Calu3 (cell line): ENCODE results near the gene SLC22A23. TPM values are rescaled to one million over a fixed set of nuclear protein-coding genes. Genes with fewer than 3 reads are reported as not detected.

Source experiments
- BruUV-seq: library from RNA; stranded (reverse); fragments of 400-500 nt; replicated peaks from 2 replicates; lab custom pipeline; 2021; lab: Mats Ljungman, UMichigan
- CTCF ChIA-PET: fragments of 300-600 bp; sonication (Branson Sonifier 250); formaldehyde crosslinking; loops from one replicate; lab custom pipeline; 2022; ENCODE audit warnings: antibody characterized with exemption; lab: Charles Lee
- DNase-seq: peaks from one replicate; pipeline ENCODE4 v3.0.0; 2022
- H3K27ac Mint-ChIP-seq: one replicate; pipeline ENCODE4 v1.8.0; 2022; ENCODE audit warnings: mixed read lengths; ENCODE audit not compliant: unreplicated experiment
- H3K27me3 Mint-ChIP-seq: one replicate; pipeline ENCODE4 v1.8.0; 2022; ENCODE audit warnings: mixed read lengths; ENCODE audit not compliant: unreplicated experiment
- H3K36me3 Mint-ChIP-seq: one replicate; pipeline ENCODE4 v1.8.0; 2022; ENCODE audit warnings: mild to moderate bottlenecking, moderate library complexity, mixed read lengths; ENCODE audit not compliant: insufficient read depth, unreplicated experiment
- H3K4me1 Mint-ChIP-seq: one replicate; pipeline ENCODE4 v1.8.0; 2022; ENCODE audit warnings: mild to moderate bottlenecking, low read depth, mixed read lengths; ENCODE audit not compliant: unreplicated experiment
- H3K4me3 Mint-ChIP-seq: one replicate; pipeline ENCODE4 v1.8.0; 2022; ENCODE audit warnings: mild to moderate bottlenecking, low read depth, moderate library complexity, mixed read lengths; ENCODE audit not compliant: unreplicated experiment
- H3K9me3 Mint-ChIP-seq: one replicate; pipeline ENCODE4 v1.8.0; 2022; ENCODE audit warnings: low read depth, mixed read lengths; ENCODE audit not compliant: unreplicated experiment
- intact Hi-C: fragments of 100-400 bp; cut with micrococcal nuclease; formaldehyde crosslinking; loops from one replicate; pipeline ENCODE4 v1.10.0; 2022; ENCODE audit not compliant: unreplicated experiment
- total RNA-seq: library from RNA; stranded (reverse); gene quantifications from 2 replicates; pipeline ENCODE4 v1.2.3, GENCODE V29; 2022
- TF ChIP-seq, protein P1 (sequence below): fragments of 200-600 bp; IDR thresholded peaks from one replicate; pipeline ENCODE4 v1.8.0; 2022; ENCODE audit warnings: antibody characterized with exemption; ENCODE audit not compliant: unreplicated experiment

Gene SLC22A23
- total RNA-seq, 1 experiment from 2014 or later: 3.9 TPM

DNA sequence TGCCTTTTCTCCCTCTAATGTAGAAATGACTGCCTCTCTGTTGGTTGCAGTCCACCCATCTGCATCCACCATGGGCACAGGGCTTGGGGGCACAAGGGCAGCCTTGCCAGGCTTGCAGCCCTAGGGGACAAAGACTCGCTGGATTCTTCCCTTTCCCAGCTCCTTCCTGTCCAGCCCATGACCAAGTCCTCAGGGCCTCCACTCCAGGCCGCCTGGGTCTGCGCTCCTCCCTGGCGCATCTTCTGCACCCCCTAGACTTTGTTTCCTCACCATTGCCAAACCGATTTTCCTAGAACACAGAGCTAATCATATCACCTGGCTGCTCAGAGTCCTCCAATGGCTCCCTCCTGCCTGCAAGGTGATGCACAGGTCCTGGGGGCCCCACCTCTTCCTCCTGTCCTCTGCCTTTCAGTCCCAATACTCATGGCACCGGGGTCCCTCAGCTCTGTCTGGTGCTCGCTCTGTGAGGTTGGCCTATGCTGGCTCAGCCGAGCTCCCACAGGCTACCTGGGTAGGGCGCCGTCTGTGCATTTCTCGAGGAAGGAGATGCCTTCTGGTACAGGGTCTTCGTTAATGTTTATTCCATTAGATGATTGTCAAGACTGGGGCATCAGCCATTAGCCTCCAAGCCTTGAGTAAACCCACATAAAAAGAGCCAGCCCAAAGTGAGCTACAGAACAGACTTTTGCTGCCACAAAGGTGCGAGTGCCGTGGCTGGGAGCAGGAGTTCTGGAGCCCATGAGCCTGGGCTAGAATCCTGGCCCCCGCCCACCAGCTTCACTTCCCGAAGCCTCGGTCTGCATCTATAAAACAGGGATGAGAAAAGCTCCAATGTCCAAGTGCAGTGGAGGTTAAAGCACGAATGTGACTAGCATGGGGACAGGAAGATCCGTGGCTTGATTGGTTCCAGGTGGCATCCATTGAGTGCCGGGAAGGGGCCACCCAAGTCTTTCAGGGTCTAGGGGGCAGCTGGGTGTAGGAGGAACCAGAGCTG, 180.4 kb downstream of the SLC22A23 start:
- H3K27ac Mint-ChIP-seq: no peak overlapping the region

DNA sequence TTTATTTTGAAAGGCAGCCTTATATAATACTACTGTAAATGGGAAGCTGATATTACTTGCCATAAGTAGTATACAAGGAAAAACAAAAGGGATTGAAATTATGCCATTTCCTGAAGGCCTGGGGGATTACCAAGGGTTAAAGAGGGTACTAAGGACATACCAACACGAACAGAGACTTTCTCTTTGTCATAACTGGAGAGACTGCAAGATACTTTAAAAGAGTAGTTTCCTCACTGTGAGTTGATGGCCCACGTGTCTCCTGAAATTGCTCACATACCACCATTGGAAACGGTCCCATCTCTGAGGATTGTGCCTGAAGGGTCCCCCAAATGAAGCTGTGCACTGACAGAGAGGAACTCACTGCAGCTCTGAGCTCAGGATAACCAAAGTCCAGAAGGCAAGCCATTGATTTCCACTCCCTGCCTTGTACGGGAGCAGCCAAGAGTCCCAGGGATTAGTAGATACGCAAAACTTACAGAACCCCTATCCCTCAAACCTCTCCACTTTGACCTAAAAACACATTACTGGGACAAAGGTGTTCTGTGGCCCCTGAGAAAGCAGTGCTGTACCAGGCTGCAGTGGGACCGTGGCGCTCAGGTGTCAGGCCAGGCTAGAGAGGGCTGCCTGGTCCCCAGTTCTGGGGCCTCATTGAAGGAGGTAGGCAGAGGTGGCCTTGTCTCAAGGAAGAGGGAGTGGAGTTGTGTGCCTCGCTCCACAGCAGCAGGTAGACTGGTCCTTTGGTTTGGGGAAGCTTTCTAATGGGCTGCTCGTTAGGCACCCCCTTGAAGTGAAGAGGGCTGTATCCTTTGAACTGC, 182.9 kb downstream of the SLC22A23 start:
- no peaks in the 10 kb centered on the region for H3K9me3 Mint-ChIP-seq
- H3K27me3 Mint-ChIP-seq: no peaks in the 10 kb centered on the region
- DNase-seq: no peak
- CTCF ChIA-PET: no interaction called here
- H3K4me3 Mint-ChIP-seq: no peak overlapping the region
- TF ChIP-seq, protein P1, sequence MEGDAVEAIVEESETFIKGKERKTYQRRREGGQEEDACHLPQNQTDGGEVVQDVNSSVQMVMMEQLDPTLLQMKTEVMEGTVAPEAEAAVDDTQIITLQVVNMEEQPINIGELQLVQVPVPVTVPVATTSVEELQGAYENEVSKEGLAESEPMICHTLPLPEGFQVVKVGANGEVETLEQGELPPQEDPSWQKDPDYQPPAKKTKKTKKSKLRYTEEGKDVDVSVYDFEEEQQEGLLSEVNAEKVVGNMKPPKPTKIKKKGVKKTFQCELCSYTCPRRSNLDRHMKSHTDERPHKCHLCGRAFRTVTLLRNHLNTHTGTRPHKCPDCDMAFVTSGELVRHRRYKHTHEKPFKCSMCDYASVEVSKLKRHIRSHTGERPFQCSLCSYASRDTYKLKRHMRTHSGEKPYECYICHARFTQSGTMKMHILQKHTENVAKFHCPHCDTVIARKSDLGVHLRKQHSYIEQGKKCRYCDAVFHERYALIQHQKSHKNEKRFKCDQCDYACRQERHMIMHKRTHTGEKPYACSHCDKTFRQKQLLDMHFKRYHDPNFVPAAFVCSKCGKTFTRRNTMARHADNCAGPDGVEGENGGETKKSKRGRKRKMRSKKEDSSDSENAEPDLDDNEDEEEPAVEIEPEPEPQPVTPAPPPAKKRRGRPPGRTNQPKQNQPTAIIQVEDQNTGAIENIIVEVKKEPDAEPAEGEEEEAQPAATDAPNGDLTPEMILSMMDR: no peak
- H3K4me1 Mint-ChIP-seq: no peaks in the 10 kb centered on the region
- H3K27ac Mint-ChIP-seq: no peak overlapping the region
- intact Hi-C loops: loop anchor here (10.0 kb wide), 1 partner anchor 141 kb away; no protein-coding TSS in a partner anchor
- H3K36me3 Mint-ChIP-seq: peaks cover 20% of the 10 kb centered on the region
- no TSS peak for BruUV-seq

More for the DNA sequence above, 180.4 kb downstream of the SLC22A23 start:
- TF ChIP-seq, protein P1: no peak
- no TSS peak for BruUV-seq
- CTCF ChIA-PET: no interaction called here
- no peak overlapping the region for H3K4me3 Mint-ChIP-seq
- H3K4me1 Mint-ChIP-seq: no peaks in the 10 kb centered on the region
- H3K9me3 Mint-ChIP-seq: no peaks in the 10 kb centered on the region
- H3K27me3 Mint-ChIP-seq: no peaks in the 10 kb centered on the region
- H3K36me3 Mint-ChIP-seq: peaks cover 7% of the 10 kb centered on the region
- no peak for DNase-seq
- intact Hi-C loops: loop anchor here (10.0 kb wide), 1 partner anchor 138 kb away; no protein-coding TSS in a partner anchor

DNA sequence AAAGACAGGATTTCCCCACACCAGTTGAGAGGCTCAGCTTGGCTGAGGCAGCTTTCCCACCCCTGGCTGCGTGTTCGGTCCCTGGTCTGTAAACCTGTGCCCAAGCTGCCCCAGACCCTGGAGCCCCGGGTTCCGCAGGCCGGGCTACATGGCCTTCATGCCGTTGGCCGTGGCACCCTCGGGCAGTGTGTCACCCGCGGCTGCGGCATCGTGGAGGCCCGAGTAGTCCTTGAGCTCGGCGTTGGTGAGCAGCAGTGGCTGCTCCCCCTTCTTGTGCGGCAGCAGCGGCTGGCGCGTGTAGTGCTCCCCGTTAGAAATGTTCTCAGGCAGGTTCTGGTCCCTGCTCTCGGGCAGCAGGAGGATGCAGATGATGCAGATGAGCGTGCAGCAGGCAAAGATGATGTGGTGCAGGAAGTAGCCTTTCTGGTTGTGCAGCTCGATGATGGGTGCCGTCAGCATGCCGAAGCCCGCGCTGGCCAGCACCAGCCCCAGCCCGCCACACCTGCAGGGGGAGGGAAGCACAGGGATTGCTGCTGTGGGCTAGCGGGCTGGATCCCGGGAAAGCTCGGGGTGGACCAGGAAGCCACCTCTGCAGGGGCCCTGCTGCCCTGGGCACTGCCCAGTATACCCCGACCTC, 183.8 kb downstream of the SLC22A23 start:
- H3K4me1 Mint-ChIP-seq: no peaks in the 10 kb centered on the region
- peaks cover 26% of the 10 kb centered on the region for H3K36me3 Mint-ChIP-seq
- no peak overlapping the region for H3K4me3 Mint-ChIP-seq
- H3K27ac Mint-ChIP-seq: no peak overlapping the region
- no peaks in the 10 kb centered on the region for H3K27me3 Mint-ChIP-seq
- intact Hi-C loops: loop anchor here (10.0 kb wide), 1 partner anchor 142 kb away; no protein-coding TSS in a partner anchor
- TF ChIP-seq, protein P1: no peak
- CTCF ChIA-PET: no interaction called here
- DNase-seq: no peak
- no peaks in the 10 kb centered on the region for H3K9me3 Mint-ChIP-seq
- no TSS peak for BruUV-seq

DNA sequence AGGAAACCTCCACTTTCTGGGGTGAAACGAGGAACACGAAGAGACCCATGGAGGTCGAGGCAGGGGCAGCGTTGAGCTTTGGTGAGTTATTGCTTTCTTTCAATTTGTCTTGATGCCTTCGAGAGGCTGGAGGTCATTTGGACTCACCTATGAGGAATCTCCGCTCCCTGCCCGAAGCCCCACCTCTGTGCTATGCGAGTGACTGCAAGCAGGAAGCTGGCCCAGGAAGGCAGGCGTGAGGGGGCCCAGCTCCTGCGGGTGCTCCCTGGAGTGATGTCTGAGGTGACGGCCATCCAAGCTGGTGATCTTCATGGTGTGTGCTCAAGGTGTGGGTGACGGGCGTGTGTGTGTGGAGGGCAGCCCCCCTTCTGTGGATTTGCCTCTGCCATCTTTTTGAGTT, 185.1 kb downstream of the SLC22A23 start:
- Mint-ChIP-seq H3K27ac (no peak overlapping the region), H3K9me3 (no peaks in the 10 kb centered on the region), H3K4me1 (no peaks in the 10 kb centered on the region), H3K27me3 (no peaks in the 10 kb centered on the region), H3K4me3 (no peak overlapping the region), H3K36me3 (peaks cover 33% of the 10 kb centered on the region)
- BruUV-seq: no TSS peak
- intact Hi-C loops: loop anchor here (10.0 kb wide), 1 partner anchor 143 kb away; no protein-coding TSS in a partner anchor
- TF ChIP-seq, protein P1: no peak
- CTCF ChIA-PET: no interaction called here
- DNase-seq: no peak
